Psoas muscle (tissue), 8 donors: Measurements from ENCODE around the gene CTBP2. TPM values are rescaled to one million over a fixed set of nuclear protein-coding genes. Genes with fewer than 3 reads are reported as not detected.

Source experiments
- ATAC-seq, 4 donors: fragments of 200-7000 bp; cut with Tn5 transposase; one replicate each; pipeline ENCODE4 v1.9.1; 2020; ENCODE audit warnings: moderate library complexity in 3 of 4, mild to moderate bottlenecking in 2 of 4
- DNase-seq, 2 donors: peaks; one replicate each; pipeline ENCODE4 v3.0.0-alpha.2; 2020
- H3K27ac ChIP-seq: fragments of 200-600 bp; one replicate; pipeline ENCODE4 v1.8.0; 2022
- H3K27me3 ChIP-seq, 3 donors: fragments of 200-600 bp in 1 of 3; one replicate each; pipeline versions ENCODE4 v1.6.1 to v1.8.0; 2013 to 2022; ENCODE audit warnings: low read length in 2 of 3, mild to moderate bottlenecking in 2 of 3, moderate library complexity in 1 of 3; ENCODE audit not compliant: insufficient read depth in 3 of 3
- H3K36me3 ChIP-seq, 2 donors: fragments of 200-600 bp in 1 of 2; one replicate each; pipeline versions ENCODE4 v1.6.1 to v1.8.0; 2013 to 2022; ENCODE audit warnings: low read depth in 1 of 2, mild to moderate bottlenecking in 1 of 2, moderate library complexity in 1 of 2; ENCODE audit not compliant: insufficient read depth in 1 of 2
- H3K4me1 ChIP-seq: fragments of 200-600 bp; one replicate; pipeline ENCODE4 v1.8.0; 2022
- H3K4me3 ChIP-seq: fragments of 200-600 bp; one replicate; pipeline ENCODE4 v1.8.0; 2022; ENCODE audit warnings: mild to moderate bottlenecking
- H3K9me3 ChIP-seq: fragments of 200-600 bp; one replicate; pipeline ENCODE4 v1.8.0; 2022
- CTCF ChIP-seq: fragments of 200-600 bp; IDR thresholded peaks from one replicate; pipeline ENCODE4 v1.8.0; 2022; ENCODE audit warnings: antibody characterized with exemption
- WGBS, 3 donors: extraction: QIAGEN DNeasy Blood & Tissue Kit; methylation state at CpG; one replicate each; pipeline versions ENCODE4 v1.1.6 to v1.1.7; 2013; 5-methylcytosine and 5-hydroxymethylcytosine counted together
- intact Hi-C, 2 donors: fragments of 100-400 bp; cut with DNase I; formaldehyde crosslinking; loops; one replicate each; pipeline versions ENCODE4 v1.11.0 to v1.14.2; 2022
- long read RNA-seq, 2 donors: library from polyadenylated mRNA; unstranded; transcript quantifications; one replicate each; pipeline ENCODE4 v2.0.0, GENCODE V29; 2021
- polyA plus RNA-seq, 3 donors: library from polyadenylated mRNA; stranded (reverse); fragments of 200-250 nt; gene quantifications; one replicate each; pipeline ENCODE4 v1.2.3, GENCODE V29; 2013
- total RNA-seq, 4 donors: library from RNA; stranded (reverse); fragmentation: NEBNext Ultra II Directional in 2 of 4; extraction: Animal tissue kit (Norgen Biotek cat#: 25700) in 2 of 4; gene quantifications; one replicate each; pipeline versions ENCODE4 v1.2.1 to v1.2.4, GENCODE V29; 2021 to 2023
- donor health status: healthy with polysubstance abuse.
- donor health status: DM: no; HTN: no; CAD: no; lungs with moderate emphysema.
- donor health status: Bipolar disorder and iron deficiency.
- donor health status: healthy.
- donor health status: DM: yes; HTN: yes; CAD: no.
- donor health status: DM: no; HTN: no; CAD: no.
- donor health status: DM: no; HTN: no; CAD: no.
- donor health status: DM: yes; HTN: yes; CAD: no.

CTBP2 gene
- total RNA-seq (10 to 100 TPM; 31.8 to 49.8 (median 33.8) TPM), polyA plus RNA-seq (10 to 100 TPM; 14.7 to 41.8 (median 15.2) TPM)
- long read RNA-seq, donor 1, full-length matches to known transcripts, result 5 of 32 reads
- long read RNA-seq, donor 1, partial matches to known transcripts, result 1 of 32 reads
- long read RNA-seq, donor 1, other reads (novel, unspliced or antisense), result 26 of 32 reads
- long read RNA-seq, donor 2, full-length matches to known transcripts, result 18 of 84 reads
- long read RNA-seq, donor 2, partial matches to known transcripts, result 10 of 84 reads
- long read RNA-seq, donor 2, other reads (novel, unspliced or antisense), result 56 of 84 reads

- Histone ChIP-seq H3K9me3 (no peaks in the 10 kb centered on the region), H3K27ac (peak within 1 kb of the TSS; percentile 98), H3K27me3 (no peaks in the 10 kb centered on the region), H3K36me3 (no peaks in the 10 kb centered on the region), H3K4me3 (peak within 1 kb of the TSS; percentile 93), H3K4me1 (peaks cover 32% of the 10 kb centered on the region)
- 1% methylated on average over 26 to 101 of the region's 103 CpGs for WGBS, 3 donors
- TF ChIP-seq CTCF, result no peak
- ATAC-seq (peak; percentile 35 to 66 (median 50)), DNase-seq (peak; percentile 64 to 81)
- intact Hi-C loops, result loop anchor here (1.0 to 10.0 kb wide), 7 partner anchors 33 to 557 kb away; partner anchors contain the start of gene EDRF1 (in 1 of the 2)
Observed at GRCh38 chr10:125159932-125160855, at the start of gene CTBP2. Gene CTBP2 (minus strand): TSS chr10:125160563.

- no peak overlapping the region for H3K27ac ChIP-seq
- no peaks in the 10 kb centered on the region for H3K9me3 ChIP-seq
- H3K36me3 ChIP-seq, result no peaks in the 10 kb centered on the region
- intact Hi-C loops, result loop anchor here in 1 of 2 donors (1.0 kb wide), 1 partner anchor 25 kb away; no protein-coding TSS in a partner anchor
- WGBS, 3 donors, result 46 to 61% (median 52%) methylated on average over 10 of the region's 10 CpGs
- H3K4me1 ChIP-seq, result peaks cover 4% of the 10 kb centered on the region
- H3K4me3 ChIP-seq, result no peak overlapping the region
- ATAC-seq (no peak), DNase-seq (no peak)
- peaks cover 0 to 7% (median 0%) of the 10 kb centered on the region in 3 donors for H3K27me3 ChIP-seq
- no peak for TF ChIP-seq CTCF
Observed at GRCh38 chr10:125209591-125210355, 49.4 kb upstream of the CTBP2 start.

GRCh38 chr10:125208854-125209565 is 48.6 kb upstream of the CTBP2 start:
- peaks cover 0 to 7% (median 0%) of the 10 kb centered on the region in 3 donors for H3K27me3 ChIP-seq
- intact Hi-C loops, result no loop called here
- H3K9me3 ChIP-seq, result no peaks in the 10 kb centered on the region
- no peak overlapping the region for H3K27ac ChIP-seq
- no peaks in the 10 kb centered on the region for H3K36me3 ChIP-seq
- peaks cover 4% of the 10 kb centered on the region for H3K4me1 ChIP-seq
- H3K4me3 ChIP-seq, result no peak overlapping the region
- no peak for ATAC-seq
- TF ChIP-seq CTCF, result no peak
- no peak for DNase-seq
- WGBS, 3 donors, result 58 to 69% (median 58%) methylated on average over 23 of the region's 23 CpGs

- no peaks in the 10 kb centered on the region for H3K36me3 ChIP-seq
- no peak overlapping the region for H3K4me3 ChIP-seq
- peaks cover 4% of the 10 kb centered on the region for H3K4me1 ChIP-seq
- no peak overlapping the region for H3K27ac ChIP-seq
- intact Hi-C loops, result no loop called here
- no peak for DNase-seq
- ATAC-seq, result no peak
- TF ChIP-seq CTCF, result no peak
- WGBS, 3 donors, result 90 to 94% (median 92%) methylated on average over 5 of the region's 5 CpGs
- peaks cover 0 to 7% (median 0%) of the 10 kb centered on the region in 3 donors for H3K27me3 ChIP-seq
- H3K9me3 ChIP-seq, result no peaks in the 10 kb centered on the region
Observed at GRCh38 chr10:125206623-125207022, 46.3 kb upstream of the CTBP2 start.
